ENCODE measurements around the gene MAST1. TPM values are rescaled to one million over a fixed set of nuclear protein-coding genes. Genes with fewer than 3 reads are reported as not detected.

The MAST1 gene
- total RNA-seq, 1 experiment from 2014 or later, result 11.2 TPM

DNA sequence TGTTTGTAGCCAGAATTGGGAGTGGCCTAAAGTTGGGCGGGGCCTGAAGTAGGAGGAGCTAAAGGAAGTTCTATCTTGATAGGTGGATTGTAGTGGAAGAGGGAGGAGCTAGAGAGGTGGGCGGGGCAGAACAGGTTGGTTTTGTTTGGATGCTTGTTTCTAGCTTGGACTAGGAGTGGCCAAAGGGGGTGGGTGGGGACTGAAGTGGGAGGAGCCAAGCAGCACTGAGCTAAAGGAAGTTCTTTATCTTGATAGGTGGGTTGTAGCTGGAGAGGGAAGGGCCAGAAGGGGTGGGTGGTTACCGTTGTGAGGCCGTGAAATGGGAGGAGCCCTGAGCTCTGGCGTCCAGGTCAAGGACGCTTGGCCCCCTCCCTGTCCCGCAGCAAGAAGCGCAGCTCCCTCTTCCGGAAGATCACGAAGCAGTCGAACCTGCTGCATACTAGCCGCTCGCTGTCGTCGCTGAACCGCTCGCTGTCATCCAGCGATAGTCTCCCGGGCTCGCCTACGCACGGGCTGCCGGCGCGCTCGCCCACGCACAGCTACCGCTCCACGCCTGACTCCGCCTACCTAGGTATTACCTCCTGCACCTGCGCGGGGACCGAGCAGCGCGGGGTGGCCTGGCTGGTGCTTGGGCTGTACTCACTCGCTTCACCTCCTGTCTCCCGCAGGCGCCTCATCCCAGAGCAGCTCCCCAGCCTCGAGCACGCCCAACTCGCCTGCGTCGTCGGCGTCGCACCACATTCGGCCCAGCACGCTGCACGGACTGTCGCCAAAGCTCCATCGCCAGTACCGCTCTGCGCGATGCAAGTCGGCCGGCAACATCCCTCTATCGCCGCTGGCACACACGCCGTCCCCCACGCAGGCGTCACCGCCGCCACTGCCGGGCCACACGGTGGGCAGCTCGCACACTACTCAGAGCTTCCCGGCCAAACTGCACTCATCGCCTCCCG is 34.9 kb downstream of the MAST1 start:
- Histone ChIP-seq H3K9me2 (replicated peaks; ENCODE audit: low read length) (no peaks in the 10 kb centered on the region), H3K27me3 (ENCODE audit: low read length) (no peaks in the 10 kb centered on the region), H2AFZ (ENCODE audit: low read length) (peak overlapping the region; percentile 56), H3K4me3 (ENCODE audit: low read length) (peak overlapping the region; percentile 52), H4K20me1 (ENCODE audit: low read length) (no peaks in the 10 kb centered on the region), H3K4me2 (ENCODE audit: low read length) (peak overlapping the region; percentile 60), H3K79me2 (ENCODE audit: low read length) (no peaks in the 10 kb centered on the region), H3K9me3 (ENCODE audit: low read length) (no peaks in the 10 kb centered on the region), H3K4me1 (ENCODE audit: insufficient read depth, low read length) (peaks cover 6% of the 10 kb centered on the region; the same call in 1 of the 2 replicates), H3K9ac (ENCODE audit: low read length) (no peak overlapping the region), H3K27ac (ENCODE audit: low read length) (no peak overlapping the region), H3F3A (ENCODE audit: low read length, unreplicated experiment) (no peaks in the 10 kb centered on the region), H3K36me3 (ENCODE audit: low read depth, low read length) (no peaks in the 10 kb centered on the region)
- ChIA-PET CTCF (interaction anchor here (0.5 to 0.8 kb wide), 9 partner anchors 8 to 1976 kb away, joined by 3 to 10 read pairs (median 5); partner anchors contain the start of gene DNASE2), POLR2A (ENCODE audit: unreplicated experiment) (interaction anchor here (0.6 to 0.7 kb wide), 2 partner anchors 96 to 187 kb away, joined by 3 to 17 read pairs; no protein-coding TSS in a partner anchor)
- TF ChIP-seq EZH2phosphoT487 (IDR thresholded peaks at IDR 0.05; ENCODE audit: borderline replicate concordance, low read length) (no peak), EZH2 (IDR thresholded peaks at IDR 0.05; ENCODE audit: low read length, unreplicated experiment) (no peak)
- TF ChIP-seq, protein P1, sequence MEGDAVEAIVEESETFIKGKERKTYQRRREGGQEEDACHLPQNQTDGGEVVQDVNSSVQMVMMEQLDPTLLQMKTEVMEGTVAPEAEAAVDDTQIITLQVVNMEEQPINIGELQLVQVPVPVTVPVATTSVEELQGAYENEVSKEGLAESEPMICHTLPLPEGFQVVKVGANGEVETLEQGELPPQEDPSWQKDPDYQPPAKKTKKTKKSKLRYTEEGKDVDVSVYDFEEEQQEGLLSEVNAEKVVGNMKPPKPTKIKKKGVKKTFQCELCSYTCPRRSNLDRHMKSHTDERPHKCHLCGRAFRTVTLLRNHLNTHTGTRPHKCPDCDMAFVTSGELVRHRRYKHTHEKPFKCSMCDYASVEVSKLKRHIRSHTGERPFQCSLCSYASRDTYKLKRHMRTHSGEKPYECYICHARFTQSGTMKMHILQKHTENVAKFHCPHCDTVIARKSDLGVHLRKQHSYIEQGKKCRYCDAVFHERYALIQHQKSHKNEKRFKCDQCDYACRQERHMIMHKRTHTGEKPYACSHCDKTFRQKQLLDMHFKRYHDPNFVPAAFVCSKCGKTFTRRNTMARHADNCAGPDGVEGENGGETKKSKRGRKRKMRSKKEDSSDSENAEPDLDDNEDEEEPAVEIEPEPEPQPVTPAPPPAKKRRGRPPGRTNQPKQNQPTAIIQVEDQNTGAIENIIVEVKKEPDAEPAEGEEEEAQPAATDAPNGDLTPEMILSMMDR (conservative IDR thresholded peaks at IDR 0.05; ENCODE audit: low read depth, low read length), result no peak
- intact Hi-C loops (cut with micrococcal nuclease), result no loop called here
- peak; percentile 91 for DNase-seq
- BruUV-seq (replicated peaks), result no TSS peak
- peak; percentile 78 for ATAC-seq

DNA sequence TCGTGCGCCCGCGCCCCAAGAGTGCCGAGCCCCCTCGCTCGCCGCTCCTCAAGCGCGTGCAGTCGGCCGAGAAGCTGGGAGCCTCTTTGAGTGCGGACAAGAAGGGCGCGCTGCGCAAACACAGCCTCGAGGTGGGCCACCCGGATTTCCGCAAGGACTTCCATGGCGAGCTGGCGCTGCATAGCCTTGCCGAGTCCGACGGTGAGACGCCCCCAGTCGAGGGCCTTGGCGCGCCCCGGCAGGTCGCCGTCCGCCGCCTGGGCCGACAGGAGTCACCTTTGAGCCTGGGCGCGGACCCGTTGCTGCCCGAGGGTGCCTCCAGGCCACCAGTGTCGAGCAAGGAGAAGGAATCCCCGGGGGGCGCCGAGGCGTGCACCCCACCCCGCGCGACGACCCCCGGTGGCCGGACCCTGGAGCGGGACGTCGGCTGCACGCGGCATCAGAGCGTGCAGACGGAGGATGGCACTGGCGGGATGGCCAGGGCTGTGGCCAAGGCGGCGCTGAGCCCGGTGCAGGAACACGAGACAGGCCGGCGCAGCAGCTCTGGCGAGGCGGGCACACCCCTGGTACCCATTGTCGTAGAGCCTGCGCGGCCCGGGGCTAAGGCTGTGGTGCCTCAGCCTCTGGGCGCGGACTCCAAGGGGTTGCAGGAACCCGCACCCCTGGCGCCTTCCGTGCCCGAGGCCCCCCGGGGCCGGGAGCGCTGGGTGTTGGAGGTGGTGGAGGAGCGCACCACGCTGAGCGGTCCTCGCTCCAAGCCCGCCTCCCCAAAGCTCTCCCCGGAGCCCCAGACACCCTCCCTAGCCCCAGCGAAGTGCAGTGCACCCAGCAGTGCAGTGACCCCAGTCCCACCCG is 35.8 kb downstream of the MAST1 start:
- Histone ChIP-seq H3K27ac (ENCODE audit: low read length) (no peak overlapping the region), H3K9ac (ENCODE audit: low read length) (no peak overlapping the region), H3K36me3 (ENCODE audit: low read depth, low read length) (no peaks in the 10 kb centered on the region), H3K27me3 (ENCODE audit: low read length) (no peaks in the 10 kb centered on the region), H2AFZ (ENCODE audit: low read length) (no peak overlapping the region), H3K4me3 (ENCODE audit: low read length) (no peak overlapping the region; the same call in 1 of the 2 replicates), H4K20me1 (ENCODE audit: low read length) (no peaks in the 10 kb centered on the region), H3K9me3 (ENCODE audit: low read length) (no peaks in the 10 kb centered on the region), H3K79me2 (ENCODE audit: low read length) (no peaks in the 10 kb centered on the region), H3F3A (ENCODE audit: low read length, unreplicated experiment) (no peaks in the 10 kb centered on the region), H3K9me2 (replicated peaks; ENCODE audit: low read length) (no peaks in the 10 kb centered on the region), H3K4me2 (ENCODE audit: low read length) (peak overlapping the region; percentile 60), H3K4me1 (ENCODE audit: insufficient read depth, low read length) (peaks cover 6% of the 10 kb centered on the region; the same call in 1 of the 2 replicates)
- TF ChIP-seq, protein P1 (conservative IDR thresholded peaks at IDR 0.05; ENCODE audit: low read depth, low read length), result no peak
- no peak for TF ChIP-seq EZH2 (IDR thresholded peaks at IDR 0.05; ENCODE audit: low read length, unreplicated experiment)
- no peak for ATAC-seq
- no TSS peak for BruUV-seq (replicated peaks)
- DNase-seq, result no peak
- ChIA-PET CTCF (no interaction called here), POLR2A (ENCODE audit: unreplicated experiment) (no interaction called here)
- intact Hi-C loops (cut with micrococcal nuclease), result no loop called here

All from PC-3 (cell line).